Measurements from ENCODE around the gene TXN.
A peak's percentile ranks its signal among the peaks of the same experiment; 100 is the strongest.

The TXN gene

GRCh38 chr9:110261632-110262031, 5.3 kb upstream of the TXN start:
- no peak overlapping the region for H3K4me3 Mint-ChIP-seq
- no peak for DNase-seq
- H3K9me3 Mint-ChIP-seq, result peaks cover 32% of the 10 kb centered on the region
- no peak for TF ChIP-seq CTCF (IDR thresholded peaks at IDR 0.05)
- no peaks in the 10 kb centered on the region for H3K36me3 Mint-ChIP-seq (ENCODE audit: low read depth)
- H3K27ac Mint-ChIP-seq, result no peak overlapping the region
- H3K4me1 Mint-ChIP-seq, result peaks cover 32% of the 10 kb centered on the region
- peaks cover 4% of the 10 kb centered on the region for H3K27me3 Mint-ChIP-seq (ENCODE audit: low read depth, poor library complexity)

- peaks cover 32% of the 10 kb centered on the region for H3K4me1 Mint-ChIP-seq
- peaks cover 4% of the 10 kb centered on the region for H3K27me3 Mint-ChIP-seq (ENCODE audit: low read depth, poor library complexity)
- H3K9me3 Mint-ChIP-seq, result peaks cover 29% of the 10 kb centered on the region
- no peak overlapping the region for H3K27ac Mint-ChIP-seq
- H3K36me3 Mint-ChIP-seq (ENCODE audit: low read depth), result no peaks in the 10 kb centered on the region
- no peak for TF ChIP-seq CTCF (IDR thresholded peaks at IDR 0.05)
- peak; percentile 7 for DNase-seq
- H3K4me3 Mint-ChIP-seq, result no peak overlapping the region
Observed at GRCh38 chr9:110260911-110261310, 4.6 kb upstream of the TXN start.

- peaks cover 41% of the 10 kb centered on the region for H3K4me1 Mint-ChIP-seq
- no peak overlapping the region for H3K27ac Mint-ChIP-seq
- no peak overlapping the region for H3K4me3 Mint-ChIP-seq
- peaks cover 4% of the 10 kb centered on the region for H3K27me3 Mint-ChIP-seq (ENCODE audit: low read depth, poor library complexity)
- DNase-seq, result no peak
- no peak for TF ChIP-seq CTCF (IDR thresholded peaks at IDR 0.05)
- H3K36me3 Mint-ChIP-seq (ENCODE audit: low read depth), result no peaks in the 10 kb centered on the region
- H3K9me3 Mint-ChIP-seq, result peaks cover 17% of the 10 kb centered on the region
Observed at GRCh38 chr9:110259566-110259965, 3.3 kb upstream of the TXN start.

GRCh38 chr9:110258690-110259091, 2.4 kb upstream of the TXN start:
- H3K27me3 Mint-ChIP-seq (ENCODE audit: low read depth, poor library complexity), result peaks cover 4% of the 10 kb centered on the region
- DNase-seq, result no peak
- H3K36me3 Mint-ChIP-seq (ENCODE audit: low read depth), result peaks cover 3% of the 10 kb centered on the region
- peaks cover 46% of the 10 kb centered on the region for H3K4me1 Mint-ChIP-seq
- H3K4me3 Mint-ChIP-seq, result no peak overlapping the region
- H3K9me3 Mint-ChIP-seq, result peaks cover 8% of the 10 kb centered on the region
- TF ChIP-seq CTCF (IDR thresholded peaks at IDR 0.05), result no peak
- no peak overlapping the region for H3K27ac Mint-ChIP-seq

GRCh38 chr9:110257956-110258355, 1.6 kb upstream of the TXN start:
- H3K9me3 Mint-ChIP-seq, result peaks cover under 1% of the 10 kb centered on the region
- TF ChIP-seq CTCF (IDR thresholded peaks at IDR 0.05), result no peak
- no peak overlapping the region for H3K27ac Mint-ChIP-seq
- peaks cover 8% of the 10 kb centered on the region for H3K36me3 Mint-ChIP-seq (ENCODE audit: low read depth)
- no peak overlapping the region for H3K4me3 Mint-ChIP-seq
- H3K27me3 Mint-ChIP-seq (ENCODE audit: low read depth, poor library complexity), result peaks cover 4% of the 10 kb centered on the region
- DNase-seq, result no peak
- H3K4me1 Mint-ChIP-seq, result peaks cover 54% of the 10 kb centered on the region

GRCh38 chr9:110257097-110257841, 962 bp upstream of the TXN start:
- H3K27me3 Mint-ChIP-seq (ENCODE audit: low read depth, poor library complexity), result peaks cover 7% of the 10 kb centered on the region
- H3K36me3 Mint-ChIP-seq (ENCODE audit: low read depth), result peaks cover 15% of the 10 kb centered on the region
- H3K4me1 Mint-ChIP-seq, result peaks cover 57% of the 10 kb centered on the region
- H3K9me3 Mint-ChIP-seq, result no peaks in the 10 kb centered on the region
- peak; percentile 10 for DNase-seq
- no peak for TF ChIP-seq CTCF (IDR thresholded peaks at IDR 0.05)
- peak overlapping the region; percentile 99 for H3K4me3 Mint-ChIP-seq
- peak overlapping the region; percentile 94 for H3K27ac Mint-ChIP-seq

Data from nephron progenitor cell (in vitro differentiated cells).